HG02642 (cell line): ENCODE data around the gene PSMD6.

ENCODE experiments used
- ATAC-seq: cut with Tn5 transposase; IDR thresholded peaks from one replicate; pipeline ENCODE4 v1.9.1; 2021; ENCODE audit warnings: mild to moderate bottlenecking; ENCODE audit not compliant: unreplicated experiment, poor library complexity

PSMD6 gene

GRCh38 chr3:63980830-63981498, 42.3 kb downstream of the PSMD6 start:
- ATAC-seq = no peak

DNA sequence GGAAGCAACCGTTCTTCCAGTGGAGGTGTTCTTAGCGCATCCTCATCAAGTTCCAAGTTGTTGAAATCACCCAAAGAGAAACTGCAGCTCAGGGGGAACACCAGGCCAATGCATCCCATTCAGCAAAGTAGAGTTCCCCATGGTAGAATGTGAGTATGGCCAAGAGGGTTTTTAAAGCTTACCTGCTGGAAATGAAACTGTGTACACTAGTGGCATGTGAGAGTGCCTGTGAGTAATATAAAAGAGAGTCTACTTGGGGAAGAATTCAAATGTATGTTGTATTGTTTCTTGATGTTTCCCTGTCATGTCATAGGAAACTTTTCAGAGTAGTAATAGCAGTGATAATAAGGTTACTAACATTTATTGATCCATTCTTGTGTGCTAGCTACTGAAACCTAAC, 43.3 kb downstream of the PSMD6 start:
- no peak for ATAC-seq

DNA sequence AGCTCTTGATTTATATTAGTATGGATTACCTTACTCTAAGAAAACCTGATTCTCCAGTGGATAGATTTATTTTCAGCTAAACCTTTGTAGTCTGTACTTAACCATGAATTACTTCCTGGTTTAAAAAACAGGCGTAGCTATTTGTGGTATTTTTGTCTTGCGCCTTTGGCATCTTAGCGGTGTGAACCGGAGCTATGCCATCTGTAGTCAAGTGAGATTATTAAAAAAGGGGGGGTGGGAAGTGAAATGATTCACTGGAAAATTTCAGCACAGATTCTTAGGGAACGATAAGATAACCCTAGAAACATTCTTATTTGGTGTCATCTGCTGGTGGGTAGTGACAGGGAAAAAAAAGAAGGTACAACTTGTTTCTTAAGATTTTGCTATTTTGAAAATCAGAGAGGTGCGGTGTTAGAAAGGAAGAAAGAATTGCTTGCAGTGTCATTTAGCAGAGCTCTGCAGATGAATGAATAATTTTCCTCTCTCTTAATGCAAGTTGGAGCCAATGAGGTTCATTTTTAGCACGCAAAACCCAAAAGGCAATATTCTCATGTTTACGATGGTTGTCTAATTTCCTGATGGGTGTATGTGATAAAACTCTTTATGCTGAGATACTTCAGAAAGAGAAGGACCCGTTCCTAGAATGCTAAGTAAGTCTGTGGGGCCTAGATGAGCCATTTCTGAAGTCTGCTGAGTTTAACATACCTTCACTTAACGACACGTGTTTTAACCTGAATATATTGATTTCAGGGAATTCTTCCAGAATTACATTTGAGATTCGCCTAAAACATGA, 44.0 kb downstream of the PSMD6 start:
- no peak for ATAC-seq

- ATAC-seq = no peak
These were observed 45.4 kb downstream of the PSMD6 start for GRCh38 chr3:63977893-63978292.

GRCh38 chr3:63976872-63977200, 46.5 kb downstream of the PSMD6 start:
- no peak for ATAC-seq

DNA sequence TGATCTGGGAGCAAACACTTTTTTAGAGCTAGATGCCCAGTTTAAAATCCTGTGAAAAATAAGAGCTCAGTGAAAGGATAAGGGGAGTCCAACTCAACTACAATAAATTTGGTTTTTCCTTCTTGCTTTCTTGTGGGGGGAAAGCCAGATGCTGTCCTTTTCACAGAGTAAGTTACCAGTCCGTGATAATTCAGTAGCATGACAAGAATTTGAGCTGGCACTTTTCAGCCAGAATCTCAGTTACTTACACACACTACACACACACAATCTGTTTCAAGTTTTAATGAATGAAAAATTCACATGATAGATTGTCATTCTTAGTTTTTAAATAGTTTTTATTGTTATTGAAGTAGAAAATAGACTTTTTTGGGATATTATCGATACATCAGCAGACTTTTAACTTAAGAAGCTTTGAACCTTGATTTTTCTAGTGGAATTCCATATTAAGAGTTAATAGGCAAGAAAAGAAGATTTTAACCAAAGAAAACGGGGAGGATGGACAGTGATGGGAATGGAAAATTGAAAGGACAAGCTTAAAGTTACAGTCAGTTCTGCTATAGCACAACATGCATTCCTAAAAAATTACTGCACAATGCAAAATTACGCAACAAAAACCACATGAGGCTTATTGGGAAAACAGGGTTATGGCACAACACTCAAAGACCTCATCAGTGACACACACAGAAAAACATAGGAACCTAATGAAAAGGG, 47.0 kb downstream of the PSMD6 start:
- no peak for ATAC-seq

GRCh38 chr3:63975723-63976122, 47.6 kb downstream of the PSMD6 start:
- ATAC-seq = no peak

DNA sequence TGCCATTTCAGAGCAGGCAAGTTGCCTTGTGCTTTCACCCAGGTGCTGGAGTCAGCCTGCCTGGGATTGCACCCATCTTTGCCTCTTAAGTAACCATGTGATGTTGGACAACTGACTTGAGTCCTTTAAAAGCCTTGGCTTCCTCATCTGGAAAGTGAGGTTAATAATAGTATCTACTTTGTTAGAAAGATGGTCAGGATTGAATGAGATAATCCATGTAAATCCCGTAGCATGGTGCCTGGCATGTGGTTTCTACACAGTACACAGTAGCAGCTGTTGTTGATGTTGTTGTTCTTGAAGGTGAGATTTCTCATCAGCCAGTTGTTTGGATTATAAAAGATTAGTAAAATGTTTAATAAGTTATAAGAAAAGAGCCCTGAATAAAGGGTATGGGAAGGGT, 48.8 kb downstream of the PSMD6 start:
- ATAC-seq = no peak

DNA sequence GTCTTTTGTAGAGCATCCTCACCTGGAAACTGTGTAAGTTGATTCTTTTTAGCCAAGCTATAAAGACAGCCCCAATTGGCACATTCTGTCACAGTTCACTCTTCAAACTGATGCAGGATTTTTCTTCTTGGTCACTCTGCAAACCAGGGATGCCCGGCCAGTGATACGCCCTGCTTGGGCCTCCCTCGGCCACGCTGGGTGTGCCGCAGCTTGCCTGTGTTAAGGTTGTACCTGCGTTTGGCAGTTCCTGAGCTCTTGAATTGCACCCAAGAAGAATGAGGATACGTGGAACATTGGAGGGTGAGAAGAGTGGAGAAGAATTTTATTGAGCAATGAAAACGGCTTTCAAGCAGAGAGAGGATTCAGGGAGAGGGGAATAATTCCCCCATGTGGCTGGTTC, 49.9 kb downstream of the PSMD6 start:
- no peak for ATAC-seq

DNA sequence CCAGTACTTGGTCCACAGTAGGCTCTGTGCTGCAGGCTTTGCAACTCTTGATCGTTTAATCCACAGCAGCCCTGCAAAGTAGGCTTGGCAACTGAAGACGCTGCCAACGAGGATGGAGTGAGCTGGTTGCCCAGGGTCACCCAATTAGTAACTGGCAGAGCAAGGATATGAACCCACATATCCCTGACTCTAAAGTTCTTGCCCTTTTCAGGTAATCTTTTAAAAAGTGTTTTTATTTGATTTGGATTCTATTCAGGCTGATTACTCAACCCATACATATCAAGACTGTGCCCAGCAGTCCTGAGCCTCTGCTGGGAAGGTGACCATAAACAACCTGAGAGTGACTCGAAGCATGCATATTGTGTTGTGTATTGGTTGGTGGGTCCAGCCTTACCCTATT, 50.3 kb downstream of the PSMD6 start:
- no peak for ATAC-seq

- no peak for ATAC-seq
These were observed 51.1 kb downstream of the PSMD6 start for GRCh38 chr3:63972196-63972595.

- ATAC-seq = no peak
These were observed 52.4 kb downstream of the PSMD6 start for GRCh38 chr3:63970631-63971475.

- no peak for ATAC-seq
These were observed 53.4 kb downstream of the PSMD6 start for GRCh38 chr3:63969876-63970275.

DNA sequence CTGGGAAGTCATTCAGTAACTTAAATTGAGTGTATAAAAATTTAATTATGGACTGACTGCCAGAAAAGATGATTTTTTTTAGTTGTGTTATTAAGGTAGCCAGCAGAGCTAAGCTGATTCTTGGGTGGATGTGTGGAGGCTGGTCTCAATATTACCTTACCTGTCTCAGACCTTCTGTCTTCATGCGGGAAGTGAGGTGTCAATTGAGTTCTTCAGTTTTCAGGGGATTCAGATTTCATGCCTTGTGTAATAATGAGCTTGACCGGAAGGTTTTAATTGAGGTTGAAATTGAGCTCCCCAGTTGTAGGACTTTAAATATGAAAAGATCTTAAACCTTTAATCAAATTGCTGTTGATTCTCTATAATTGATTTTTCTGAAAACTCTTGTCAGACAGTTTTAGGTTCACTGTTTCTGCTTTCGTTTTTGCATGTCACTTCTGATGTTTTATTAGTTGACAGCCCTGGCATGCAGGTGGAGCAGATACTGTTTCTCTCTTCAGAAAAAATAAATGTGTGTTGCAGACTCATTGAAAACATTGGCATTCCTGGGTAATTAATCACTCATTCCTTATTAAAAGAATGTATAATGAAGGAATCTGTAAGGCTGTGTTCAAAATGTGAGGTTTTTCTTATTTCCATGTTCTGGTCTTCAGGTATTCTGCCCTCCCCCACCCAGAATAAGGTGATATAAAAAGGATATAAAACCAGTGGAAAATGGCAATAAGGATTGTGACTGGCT, 54.5 kb downstream of the PSMD6 start:
- peak; percentile 27 for ATAC-seq

DNA sequence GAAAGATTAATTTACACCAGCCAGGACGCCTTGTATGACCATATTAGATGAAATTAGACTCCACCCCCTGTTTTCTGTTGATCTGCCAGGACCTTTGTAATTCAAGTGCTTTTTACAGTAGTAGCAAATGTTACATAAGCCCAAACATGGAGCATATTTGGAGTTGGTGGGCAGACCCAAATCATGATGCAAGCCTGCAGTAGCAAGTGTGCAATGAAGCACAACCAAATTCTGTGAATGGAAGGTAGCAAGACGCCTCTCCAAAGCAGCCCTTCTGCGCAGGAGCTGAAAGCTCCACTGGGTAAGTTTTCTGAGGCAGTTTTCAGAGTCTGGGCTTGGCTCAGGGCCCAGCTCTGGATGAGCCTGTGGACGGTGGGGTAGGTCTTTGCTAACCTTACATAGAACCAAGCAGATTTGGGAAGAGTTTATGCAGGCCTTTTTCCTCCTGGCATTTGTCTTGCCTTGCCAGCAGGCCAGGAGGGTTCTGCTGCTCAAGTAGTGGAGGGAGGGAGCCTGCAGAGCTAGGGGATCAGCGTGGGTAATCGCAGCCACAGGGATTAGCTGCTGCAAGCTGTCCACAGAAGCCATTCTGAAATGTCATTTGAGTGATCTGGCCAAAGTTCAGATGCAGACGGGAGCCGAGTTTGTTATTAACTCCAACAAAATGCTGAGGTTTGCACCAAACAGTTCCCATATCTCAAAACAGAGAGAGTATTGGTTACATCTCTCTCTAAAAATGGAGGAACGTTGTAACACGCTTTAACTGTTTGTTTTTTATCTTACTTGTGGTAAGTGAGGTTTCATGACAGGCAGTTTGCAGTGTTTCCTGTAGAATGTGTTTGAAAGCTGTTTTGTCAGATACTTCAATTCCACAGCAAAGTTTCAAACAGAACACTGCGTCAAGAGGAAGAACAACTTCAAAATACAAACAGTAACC, 55.4 kb downstream of the PSMD6 start:
- ATAC-seq = peak; percentile 50

DNA sequence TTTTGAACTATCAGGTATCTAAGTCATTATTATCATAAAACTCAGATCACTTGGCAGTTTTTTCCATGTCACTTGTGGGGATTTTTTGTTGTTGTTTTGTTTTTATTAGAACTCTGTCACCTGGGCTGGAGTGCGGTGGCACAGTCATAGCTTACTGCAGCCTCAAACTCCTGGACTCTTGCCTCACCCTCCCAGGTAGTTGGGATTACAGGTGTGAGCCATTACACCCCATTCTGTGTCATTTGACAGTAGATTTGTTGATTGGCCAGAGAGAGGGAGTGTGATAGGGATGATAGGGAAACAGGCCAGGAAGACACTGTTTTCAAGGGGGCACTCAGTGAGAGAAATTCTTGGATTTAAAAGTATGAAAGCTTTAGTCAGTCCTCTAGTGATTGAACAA, 56.4 kb downstream of the PSMD6 start:
- no peak for ATAC-seq

DNA sequence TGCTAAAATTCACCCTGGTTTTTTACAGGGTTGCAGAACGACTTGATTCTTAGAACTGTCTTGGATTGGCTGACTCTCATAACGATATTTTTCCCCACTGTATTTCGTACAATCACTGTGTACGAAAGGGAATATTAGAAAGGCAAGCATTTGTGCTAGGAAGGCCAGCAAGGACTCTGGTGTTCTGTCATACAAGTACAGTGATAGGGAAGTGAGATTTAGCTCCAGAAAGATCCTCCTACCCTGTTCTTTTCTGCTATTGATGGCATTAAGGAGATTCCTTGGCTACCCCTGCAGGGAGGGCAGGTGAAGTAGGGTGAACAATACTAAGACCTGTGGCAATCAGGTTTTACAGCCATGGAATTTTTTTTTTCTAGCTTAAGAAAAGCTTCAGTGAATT, 57.3 kb downstream of the PSMD6 start:
- ATAC-seq = no peak

- no peak for ATAC-seq
These were observed 58.4 kb downstream of the PSMD6 start for GRCh38 chr3:63964681-63965485.
